Memory B cell (primary cell): ENCODE results near the gene TMPRSS11A.

Experiments
- ATAC-seq: fragments of 150-1000 bp; cut with Tn5 transposase; 2 replicates; pipeline ENCODE4 v1.10.0; 2021; ENCODE audit warnings: low read depth, mild to moderate bottlenecking, moderate library complexity
- DNase-seq, 2 donors: peaks; one replicate each; pipeline ENCODE4 v3.0.0; 2022; ENCODE audit warnings: low spot score in 2 of 2
- H3K27ac Mint-ChIP-seq: one replicate; pipeline ENCODE4 v1.8.0; 2022; ENCODE audit warnings: mild to moderate bottlenecking, moderate library complexity, mixed read lengths
- H3K27me3 Mint-ChIP-seq: one replicate; pipeline ENCODE4 v1.8.0; 2022; ENCODE audit warnings: mixed read lengths
- H3K36me3 Mint-ChIP-seq: one replicate; pipeline ENCODE4 v1.8.0; 2022; ENCODE audit warnings: mild to moderate bottlenecking, mixed read lengths
- H3K4me1 Mint-ChIP-seq: one replicate; pipeline ENCODE4 v1.8.0; 2022; ENCODE audit warnings: mixed read lengths
- H3K4me3 Mint-ChIP-seq: one replicate; pipeline ENCODE4 v1.8.0; 2022; ENCODE audit warnings: mild to moderate bottlenecking, moderate library complexity, mixed read lengths
- H3K9me3 Mint-ChIP-seq: one replicate; pipeline ENCODE4 v1.8.0; 2022; ENCODE audit warnings: mixed read lengths

The TMPRSS11A gene

GRCh38 chr4:67933038-67933437 is 30.3 kb downstream of the TMPRSS11A start:
- no peaks in the 10 kb centered on the region for H3K9me3 Mint-ChIP-seq
- peaks cover 2% of the 10 kb centered on the region for H3K4me1 Mint-ChIP-seq
- no peaks in the 10 kb centered on the region for H3K36me3 Mint-ChIP-seq
- no peak overlapping the region for H3K27ac Mint-ChIP-seq
- DNase-seq (no peak), ATAC-seq (no peak)
- peaks cover 4% of the 10 kb centered on the region for H3K27me3 Mint-ChIP-seq
- H3K4me3 Mint-ChIP-seq, result no peak overlapping the region

DNA sequence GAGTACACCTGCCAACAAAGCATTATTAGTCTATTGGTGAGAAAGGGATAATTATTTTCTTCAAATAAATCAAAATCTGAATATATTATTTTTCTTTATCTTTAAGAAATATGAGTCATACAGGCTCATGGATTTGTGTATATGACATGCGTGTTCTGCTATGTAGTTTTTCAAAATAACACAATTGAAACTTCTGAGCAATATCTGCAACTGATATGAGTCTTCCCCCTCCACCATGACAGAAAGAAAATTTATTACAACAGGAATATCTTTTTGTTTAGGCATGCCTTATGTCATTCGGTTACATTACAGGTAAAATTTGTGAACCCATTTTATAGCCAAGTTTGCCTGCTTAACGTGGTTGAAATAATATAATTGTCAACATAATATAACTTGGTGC is 32.0 kb downstream of the TMPRSS11A start:
- H3K4me1 Mint-ChIP-seq, result peaks cover 2% of the 10 kb centered on the region
- H3K36me3 Mint-ChIP-seq, result no peaks in the 10 kb centered on the region
- no peak overlapping the region for H3K27ac Mint-ChIP-seq
- no peak for DNase-seq
- H3K27me3 Mint-ChIP-seq, result peaks cover 4% of the 10 kb centered on the region
- no peak overlapping the region for H3K4me3 Mint-ChIP-seq
- H3K9me3 Mint-ChIP-seq, result no peaks in the 10 kb centered on the region
- no peak for ATAC-seq

DNA sequence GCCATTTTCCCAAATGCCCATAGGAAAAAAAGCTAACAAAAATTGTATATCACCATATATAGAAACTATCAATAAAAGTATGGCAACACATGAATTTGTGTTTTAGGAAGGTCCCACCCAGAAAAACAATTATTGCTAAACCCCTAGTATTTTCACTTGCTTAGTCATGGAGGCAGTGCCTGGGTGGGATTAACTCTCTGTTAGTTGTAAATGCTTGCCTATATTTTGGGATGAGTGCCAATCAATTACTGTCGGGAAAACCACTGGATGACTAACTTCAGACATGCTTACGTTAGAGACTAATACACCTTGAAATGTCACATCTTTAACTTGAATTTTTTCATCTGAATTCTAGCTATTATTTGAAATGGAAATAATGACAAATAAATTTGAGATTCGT is 33.9 kb downstream of the TMPRSS11A start:
- no peak for DNase-seq
- peaks cover 4% of the 10 kb centered on the region for H3K27me3 Mint-ChIP-seq

DNA sequence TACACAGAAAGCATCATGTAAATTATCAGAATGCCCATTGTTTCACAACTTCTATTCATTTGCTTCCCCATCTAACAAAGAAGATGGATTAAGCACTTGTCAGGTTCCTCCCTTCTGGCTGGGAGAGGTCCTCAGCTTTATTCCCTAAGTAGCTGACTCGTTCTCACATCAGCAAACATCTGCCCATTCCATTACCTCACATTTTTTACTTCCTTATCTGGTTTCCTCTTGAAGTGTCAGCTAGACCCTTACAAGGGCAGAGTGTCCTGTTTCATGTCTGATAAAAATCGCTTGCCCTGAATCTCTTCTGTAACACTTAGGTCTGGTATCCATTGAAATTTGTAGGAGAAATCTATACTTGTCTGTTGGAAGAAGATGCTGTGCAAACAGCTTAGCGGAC is 34.7 kb downstream of the TMPRSS11A start:
- peaks cover 5% of the 10 kb centered on the region for H3K9me3 Mint-ChIP-seq
- no peak overlapping the region for H3K4me3 Mint-ChIP-seq
- no peaks in the 10 kb centered on the region for H3K36me3 Mint-ChIP-seq
- H3K27ac Mint-ChIP-seq, result no peak overlapping the region
- H3K4me1 Mint-ChIP-seq, result no peaks in the 10 kb centered on the region
- ATAC-seq (no peak), DNase-seq (no peak)
- peaks cover 4% of the 10 kb centered on the region for H3K27me3 Mint-ChIP-seq

More for the DNA sequence above, 33.9 kb downstream of the TMPRSS11A start:
- ATAC-seq, result no peak
- H3K36me3 Mint-ChIP-seq, result no peaks in the 10 kb centered on the region
- H3K4me1 Mint-ChIP-seq, result no peaks in the 10 kb centered on the region
- no peak overlapping the region for H3K27ac Mint-ChIP-seq
- no peak overlapping the region for H3K4me3 Mint-ChIP-seq
- peaks cover under 1% of the 10 kb centered on the region for H3K9me3 Mint-ChIP-seq

DNA sequence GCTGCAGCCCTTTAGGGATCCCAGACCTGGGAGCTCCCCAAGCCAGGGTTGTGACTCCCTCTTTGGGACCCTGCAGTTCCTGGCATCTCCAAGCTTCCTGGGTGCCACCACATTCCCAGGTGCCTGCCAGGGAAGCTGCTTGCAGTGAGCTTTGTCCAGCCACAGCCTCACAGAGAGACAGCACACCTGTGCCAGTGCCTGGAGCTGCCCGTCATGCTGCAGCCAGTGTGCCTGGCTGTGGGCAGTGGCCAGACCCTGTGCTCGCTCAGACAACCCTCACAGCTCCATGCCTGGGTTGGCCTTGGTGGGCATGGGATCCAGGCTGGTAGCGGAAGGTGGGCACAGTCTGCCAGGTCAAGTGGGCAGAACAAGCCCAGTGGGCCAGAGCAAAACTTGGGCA is 36.0 kb downstream of the TMPRSS11A start:
- peaks cover 5% of the 10 kb centered on the region for H3K9me3 Mint-ChIP-seq
- no peak overlapping the region for H3K27ac Mint-ChIP-seq
- H3K36me3 Mint-ChIP-seq, result no peaks in the 10 kb centered on the region
- no peak for ATAC-seq
- no peaks in the 10 kb centered on the region for H3K4me1 Mint-ChIP-seq
- no peak for DNase-seq
- H3K27me3 Mint-ChIP-seq, result peaks cover 2% of the 10 kb centered on the region
- H3K4me3 Mint-ChIP-seq, result no peak overlapping the region

GRCh38 chr4:67926485-67926884 is 36.8 kb downstream of the TMPRSS11A start:
- Mint-ChIP-seq H3K9me3 (peaks cover 5% of the 10 kb centered on the region), H3K27ac (no peak overlapping the region), H3K36me3 (no peaks in the 10 kb centered on the region), H3K27me3 (peaks cover 2% of the 10 kb centered on the region), H3K4me1 (no peaks in the 10 kb centered on the region), H3K4me3 (no peak overlapping the region)
- DNase-seq (no peak), ATAC-seq (no peak)

- no peak overlapping the region for H3K27ac Mint-ChIP-seq
- DNase-seq, result no peak
- no peaks in the 10 kb centered on the region for H3K36me3 Mint-ChIP-seq
- H3K4me3 Mint-ChIP-seq, result no peak overlapping the region
- no peaks in the 10 kb centered on the region for H3K4me1 Mint-ChIP-seq
- peaks cover 3% of the 10 kb centered on the region for H3K27me3 Mint-ChIP-seq
- H3K9me3 Mint-ChIP-seq, result peaks cover 5% of the 10 kb centered on the region
- no peak for ATAC-seq
These were observed 40.6 kb downstream of the TMPRSS11A start for GRCh38 chr4:67922697-67923096.

GRCh38 chr4:67918428-67918827 is 44.9 kb downstream of the TMPRSS11A start:
- Mint-ChIP-seq H3K9me3 (no peaks in the 10 kb centered on the region), H3K27me3 (peaks cover 5% of the 10 kb centered on the region), H3K4me3 (no peak overlapping the region), H3K36me3 (no peaks in the 10 kb centered on the region), H3K27ac (no peak overlapping the region), H3K4me1 (no peaks in the 10 kb centered on the region)
- no peak for DNase-seq
- ATAC-seq, result no peak

GRCh38 chr4:67915400-67915966 is 47.8 kb downstream of the TMPRSS11A start:
- no peak for ATAC-seq
- Mint-ChIP-seq H3K36me3 (no peaks in the 10 kb centered on the region), H3K9me3 (no peaks in the 10 kb centered on the region), H3K27me3 (peaks cover 8% of the 10 kb centered on the region), H3K4me3 (no peak overlapping the region), H3K4me1 (no peaks in the 10 kb centered on the region), H3K27ac (no peak overlapping the region)
- no peak for DNase-seq

DNA sequence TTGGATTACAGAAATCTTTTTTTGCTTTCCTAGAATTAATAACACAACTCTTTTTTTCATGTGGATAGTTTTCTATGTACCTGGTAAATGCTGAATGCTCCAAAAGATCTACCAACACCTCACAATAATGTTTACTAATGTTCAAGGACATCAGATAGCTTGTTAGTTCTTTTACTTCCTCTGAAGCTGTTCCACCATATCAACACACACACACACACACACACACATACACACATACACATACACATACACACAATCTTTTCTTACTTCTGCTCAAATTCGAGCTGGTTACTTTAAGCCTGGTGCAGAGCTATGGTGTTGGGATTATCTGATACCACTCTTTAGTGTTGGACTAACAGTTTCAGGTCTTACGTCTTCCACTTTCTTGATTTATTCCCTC is 51.2 kb downstream of the TMPRSS11A start:
- Mint-ChIP-seq H3K9me3 (no peaks in the 10 kb centered on the region), H3K27me3 (peaks cover 5% of the 10 kb centered on the region), H3K36me3 (no peaks in the 10 kb centered on the region), H3K4me3 (no peak overlapping the region), H3K27ac (no peak overlapping the region), H3K4me1 (no peaks in the 10 kb centered on the region)
- no peak for DNase-seq
- ATAC-seq, result no peak

DNA sequence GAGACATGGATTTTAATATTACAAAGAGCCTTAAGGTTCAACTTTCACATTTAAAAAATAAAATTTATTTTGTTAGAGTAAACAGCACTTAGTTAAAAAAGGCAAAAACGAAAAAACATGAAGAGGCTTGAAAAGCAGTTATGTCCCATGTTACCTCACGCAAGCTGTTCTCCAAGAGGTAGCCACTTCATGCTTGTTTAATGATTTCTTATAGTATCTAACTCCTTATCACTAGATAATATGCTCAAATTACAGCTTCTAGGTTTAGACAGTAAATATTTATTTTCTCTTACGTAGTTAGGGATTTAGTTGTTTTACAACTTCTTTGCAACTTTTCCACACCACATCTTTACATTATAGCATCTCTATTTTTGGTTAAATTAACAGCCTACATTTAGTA is 51.7 kb downstream of the TMPRSS11A start:
- Mint-ChIP-seq H3K27me3 (peaks cover 5% of the 10 kb centered on the region), H3K9me3 (no peaks in the 10 kb centered on the region), H3K36me3 (no peaks in the 10 kb centered on the region), H3K4me3 (no peak overlapping the region), H3K27ac (no peak overlapping the region), H3K4me1 (no peaks in the 10 kb centered on the region)
- DNase-seq, result no peak
- ATAC-seq, result no peak

GRCh38 chr4:67911141-67911540 is 52.2 kb downstream of the TMPRSS11A start:
- DNase-seq, result no peak
- no peak for ATAC-seq
- Mint-ChIP-seq H3K9me3 (peaks cover under 1% of the 10 kb centered on the region), H3K27me3 (peaks cover 5% of the 10 kb centered on the region), H3K4me1 (no peaks in the 10 kb centered on the region), H3K27ac (no peak overlapping the region), H3K4me3 (no peak overlapping the region), H3K36me3 (peaks cover under 1% of the 10 kb centered on the region)

DNA sequence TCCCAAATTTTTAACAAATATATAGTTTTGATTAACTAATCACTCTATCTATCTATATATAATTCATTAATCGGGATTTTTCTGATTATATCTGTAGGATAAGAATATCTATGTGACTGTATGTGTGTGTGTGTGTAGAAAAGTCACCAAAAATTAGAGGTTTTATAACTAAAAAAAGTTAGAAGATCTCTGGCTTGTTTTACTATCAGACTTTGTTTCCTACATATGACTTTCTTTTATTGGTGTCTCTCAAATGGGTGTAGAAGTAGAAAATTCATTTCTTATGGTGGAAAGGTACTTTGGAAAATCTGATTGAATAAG is 52.7 kb downstream of the TMPRSS11A start:
- peaks cover 7% of the 10 kb centered on the region for H3K9me3 Mint-ChIP-seq
- no peak overlapping the region for H3K4me3 Mint-ChIP-seq
- H3K27me3 Mint-ChIP-seq, result peaks cover 3% of the 10 kb centered on the region
- DNase-seq (no peak), ATAC-seq (no peak)
- no peaks in the 10 kb centered on the region for H3K4me1 Mint-ChIP-seq
- no peak overlapping the region for H3K27ac Mint-ChIP-seq
- peaks cover 2% of the 10 kb centered on the region for H3K36me3 Mint-ChIP-seq

DNA sequence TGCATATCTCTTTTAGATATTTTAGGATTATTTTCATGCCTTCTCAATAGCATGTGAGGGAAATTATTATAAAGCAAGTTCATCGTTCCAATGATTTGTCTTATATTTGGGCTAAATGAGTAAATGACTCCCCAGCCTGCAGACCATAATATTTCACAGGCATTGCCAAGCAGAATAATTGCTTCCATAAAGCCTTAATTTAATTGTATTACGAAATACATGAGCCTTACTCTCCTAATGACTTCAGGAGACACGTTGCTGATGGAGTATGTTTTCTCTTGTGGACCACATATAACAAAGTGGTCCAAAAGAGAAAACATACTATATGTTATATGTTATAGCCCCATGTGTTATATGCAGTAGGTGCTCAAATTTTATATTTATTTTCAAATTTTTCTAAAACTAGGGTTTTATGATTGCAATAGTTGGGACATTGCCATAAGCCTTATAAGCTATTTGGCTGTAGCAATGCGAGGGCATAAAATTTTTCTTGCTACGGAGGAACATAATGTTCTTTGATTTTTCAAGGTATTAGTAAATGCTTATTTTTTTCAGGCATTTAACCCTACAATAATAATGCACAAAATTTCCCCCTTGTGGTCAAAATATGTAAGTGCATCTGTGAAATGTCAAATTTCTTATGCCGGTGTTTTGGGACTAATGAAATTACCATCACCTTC is 53.2 kb downstream of the TMPRSS11A start:
- Mint-ChIP-seq H3K27me3 (peaks cover 3% of the 10 kb centered on the region), H3K4me1 (no peaks in the 10 kb centered on the region), H3K4me3 (no peak overlapping the region), H3K27ac (no peak overlapping the region), H3K36me3 (peaks cover 2% of the 10 kb centered on the region), H3K9me3 (peaks cover 7% of the 10 kb centered on the region)
- peak in 1 of 2 donors; percentile 12 for DNase-seq
- ATAC-seq, result no peak

DNA sequence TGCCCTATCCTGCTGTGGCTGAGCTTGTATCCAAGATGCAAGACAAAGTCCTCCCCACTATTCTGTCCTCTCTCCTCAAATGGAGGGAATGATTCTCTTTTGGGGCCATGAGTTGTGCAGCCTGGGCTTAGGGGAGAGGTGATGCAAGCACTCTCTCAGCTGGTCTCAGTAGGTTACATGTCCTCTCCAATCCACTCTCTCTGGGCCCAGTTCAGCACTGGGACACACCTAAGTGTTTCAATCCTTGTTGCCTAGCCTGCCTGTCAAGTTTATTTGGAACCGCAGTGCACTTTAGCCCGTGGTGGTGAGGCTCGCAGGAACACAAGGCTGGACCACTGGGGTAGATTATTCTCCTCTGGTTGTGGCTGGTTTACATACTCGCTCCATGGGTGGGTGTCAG is 55.6 kb downstream of the TMPRSS11A start:
- Mint-ChIP-seq H3K36me3 (peaks cover 2% of the 10 kb centered on the region), H3K27me3 (peaks cover 3% of the 10 kb centered on the region), H3K4me3 (no peak overlapping the region), H3K27ac (no peak overlapping the region), H3K9me3 (peaks cover 7% of the 10 kb centered on the region), H3K4me1 (no peaks in the 10 kb centered on the region)
- ATAC-seq (no peak), DNase-seq (no peak)
